ENCODE results near the gene ERBB4.

- TF ChIP-seq CTCF (IDR thresholded peaks at IDR 0.05 in 4 of 5, conservative IDR thresholded peaks at IDR 0.05 in 1 of 5), result no peak
- no peak for TF ChIP-seq POLR2A (IDR thresholded peaks at IDR 0.05)
Observed at GRCh38 chr2:211941216-211941747, 597.3 kb downstream of the ERBB4 start.

Data from gastrocnemius medialis (tissue), 4 donors.